A673 (cell line): ENCODE data around the gene TSPAN14. TPM values are rescaled to one million over a fixed set of nuclear protein-coding genes. Genes with fewer than 3 reads are reported as not detected.

Experiments
- BruUV-seq: library from RNA; stranded (reverse); fragments of 400-500 nt; replicated peaks from 2 replicates; lab custom pipeline; 2021; lab: Mats Ljungman, UMichigan
- CTCF ChIA-PET: fragments of 300-600 bp; sonication (Branson Sonifier 250); formaldehyde crosslinking; loops from one replicate; lab custom pipeline; 2022; ENCODE audit warnings: antibody characterized with exemption; lab: Charles Lee
- POLR2A ChIA-PET: fragments of 300-600 bp; sonication (Branson Sonifier 250); formaldehyde crosslinking; loops from one replicate; lab custom pipeline; 2022; ENCODE audit warnings: antibody characterized with exemption; ENCODE audit not compliant: low non-redundant PET; lab: Charles Lee
- DNase-seq: peaks from one replicate; pipeline ENCODE4 v3.0.0-alpha.2; 2015; ENCODE audit warnings: low spot score
- H3K27ac ChIP-seq: fragments of 200-600 bp; sonication (generic); 2 replicates; pipeline ENCODE4 v1.5.1; 2016; ENCODE audit warnings: mixed run types, low read depth, mild to moderate bottlenecking, mixed read lengths, antibody characterized with exemption, low read length; ENCODE audit not compliant: poor library complexity, severe bottlenecking
- H3K27me3 ChIP-seq: fragments of 200-600 bp; sonication (generic); replicated peaks from 2 replicates; pipeline ENCODE4 v1.6.1; 2017; ENCODE audit warnings: mixed run types, low read depth, mild to moderate bottlenecking, mixed read lengths, antibody characterized with exemption, low read length; ENCODE audit not compliant: insufficient read depth, poor library complexity
- H3K36me3 ChIP-seq: fragments of 200-600 bp; sonication (generic); 2 replicates; pipeline ENCODE4 v1.6.1; 2016; ENCODE audit warnings: mixed run types, mild to moderate bottlenecking, mixed read lengths, antibody characterized with exemption, low read length; ENCODE audit not compliant: insufficient read depth, poor library complexity, severe bottlenecking
- H3K4me1 ChIP-seq: fragments of 200-600 bp; sonication (generic); 2 replicates; pipeline ENCODE4 v1.6.1; 2017; ENCODE audit warnings: mixed run types, mild to moderate bottlenecking, mixed read lengths, antibody characterized with exemption, low read length; ENCODE audit not compliant: insufficient read depth, poor library complexity, severe bottlenecking
- H3K4me3 ChIP-seq: fragments of 200-600 bp; sonication (generic); 2 replicates; pipeline ENCODE4 v1.5.1; 2016; ENCODE audit warnings: low read depth, mixed run types, mild to moderate bottlenecking, mixed read lengths, low read length; ENCODE audit not compliant: poor library complexity, severe bottlenecking
- H3K9me3 ChIP-seq: fragments of 200-600 bp; sonication (generic); 2 replicates; pipeline ENCODE4 v1.6.1; 2016; ENCODE audit warnings: mixed run types, low read depth, mild to moderate bottlenecking, mixed read lengths, antibody characterized with exemption, low read length; ENCODE audit not compliant: poor library complexity, severe bottlenecking
- EZH2 ChIP-seq: fragments of 200-600 bp; sonication (generic); IDR thresholded peaks from 2 replicates; pipeline ENCODE4 v1.6.1; 2017; ENCODE audit warnings: borderline replicate concordance, low read depth, mild to moderate bottlenecking, mixed read lengths, antibody characterized with exemption, low read length; ENCODE audit not compliant: poor library complexity, severe bottlenecking
- intact Hi-C: fragments of 100-400 bp; cut with micrococcal nuclease; formaldehyde crosslinking; loops from one replicate; pipeline ENCODE4 v1.10.0; 2022; ENCODE audit not compliant: unreplicated experiment
- total RNA-seq: library from RNA; stranded (reverse); gene quantifications from 2 replicates; pipeline ENCODE4 v1.2.3, GENCODE V29; 2021
- TF ChIP-seq, protein P1 (sequence below): fragments of 300-800, 200-600 bp; sonication (generic); conservative IDR thresholded peaks from 2 replicates; pipeline ENCODE4 v1.5.1; 2017; ENCODE audit warnings: low read depth, mild to moderate bottlenecking, antibody characterized with exemption, low read length, moderate library complexity, mixed read lengths

Gene TSPAN14
- total RNA-seq, 1 experiment from 2014 or later: 50.4 TPM

DNA sequence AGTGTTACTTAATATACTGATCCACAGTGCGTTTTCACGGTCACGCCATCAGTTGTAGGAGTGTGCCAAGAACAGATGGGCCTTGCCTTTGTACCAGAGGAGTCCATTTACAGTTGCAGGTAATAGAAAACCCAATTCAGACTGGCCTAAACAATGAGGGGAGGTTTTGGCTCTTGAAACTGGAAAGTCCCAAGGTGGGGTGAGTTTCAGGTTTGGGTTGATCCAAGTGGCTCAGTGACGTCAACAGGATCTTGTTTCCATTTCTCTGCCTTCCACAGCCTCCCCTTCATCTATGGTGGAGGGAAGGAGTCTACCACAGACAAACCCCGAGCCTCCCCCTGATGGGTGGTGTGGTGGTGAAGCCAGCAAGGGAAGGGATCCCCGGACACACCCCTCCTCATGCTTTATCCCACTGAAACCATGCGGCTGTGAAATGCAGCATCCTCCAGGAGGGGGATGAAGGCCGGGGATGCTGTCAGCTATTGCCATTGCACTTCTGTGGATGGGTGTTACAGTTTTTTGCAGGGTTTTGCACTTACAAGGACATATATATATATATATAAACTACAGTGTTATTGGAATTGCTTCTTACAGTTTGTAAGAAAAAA, 68.8 kb downstream of the TSPAN14 start:
- Histone ChIP-seq H3K9me3 (no peaks in the 10 kb centered on the region), H3K27ac (no peak overlapping the region), H3K27me3 (no peaks in the 10 kb centered on the region), H3K4me1 (no peaks in the 10 kb centered on the region), H3K4me3 (no peak overlapping the region), H3K36me3 (peaks cover 5% of the 10 kb centered on the region)
- no TSS peak for BruUV-seq
- intact Hi-C loops: no loop called here
- ChIA-PET CTCF (no interaction called here), POLR2A (no interaction called here)
- TF ChIP-seq, protein P1, sequence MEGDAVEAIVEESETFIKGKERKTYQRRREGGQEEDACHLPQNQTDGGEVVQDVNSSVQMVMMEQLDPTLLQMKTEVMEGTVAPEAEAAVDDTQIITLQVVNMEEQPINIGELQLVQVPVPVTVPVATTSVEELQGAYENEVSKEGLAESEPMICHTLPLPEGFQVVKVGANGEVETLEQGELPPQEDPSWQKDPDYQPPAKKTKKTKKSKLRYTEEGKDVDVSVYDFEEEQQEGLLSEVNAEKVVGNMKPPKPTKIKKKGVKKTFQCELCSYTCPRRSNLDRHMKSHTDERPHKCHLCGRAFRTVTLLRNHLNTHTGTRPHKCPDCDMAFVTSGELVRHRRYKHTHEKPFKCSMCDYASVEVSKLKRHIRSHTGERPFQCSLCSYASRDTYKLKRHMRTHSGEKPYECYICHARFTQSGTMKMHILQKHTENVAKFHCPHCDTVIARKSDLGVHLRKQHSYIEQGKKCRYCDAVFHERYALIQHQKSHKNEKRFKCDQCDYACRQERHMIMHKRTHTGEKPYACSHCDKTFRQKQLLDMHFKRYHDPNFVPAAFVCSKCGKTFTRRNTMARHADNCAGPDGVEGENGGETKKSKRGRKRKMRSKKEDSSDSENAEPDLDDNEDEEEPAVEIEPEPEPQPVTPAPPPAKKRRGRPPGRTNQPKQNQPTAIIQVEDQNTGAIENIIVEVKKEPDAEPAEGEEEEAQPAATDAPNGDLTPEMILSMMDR: no peak
- no peak for DNase-seq

DNA sequence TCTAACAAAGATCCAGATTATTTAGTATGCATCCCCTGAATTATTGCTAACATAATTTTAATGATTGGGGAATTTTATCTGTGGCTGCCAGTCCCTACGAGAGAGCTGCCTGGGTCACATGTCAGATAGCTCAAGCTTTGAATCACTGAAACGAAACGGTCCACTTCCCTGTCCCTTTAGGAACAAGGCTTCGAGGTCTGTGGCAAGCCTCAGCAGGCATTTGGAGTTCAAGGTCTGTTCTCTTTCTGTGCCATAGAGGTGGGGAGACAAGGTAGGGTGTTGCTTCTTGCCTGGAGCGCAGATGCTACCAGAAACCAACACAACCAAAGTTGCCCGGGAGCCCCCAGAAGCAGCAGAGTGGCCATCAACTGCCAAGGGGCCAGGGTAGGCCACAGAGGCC, 69.7 kb downstream of the TSPAN14 start:
- intact Hi-C loops: no loop called here
- ChIA-PET POLR2A (no interaction called here), CTCF (interaction anchor here (1.0 kb wide), 1 partner anchor 13 kb away, joined by 3 read pairs; no protein-coding TSS in a partner anchor)
- no peaks in the 10 kb centered on the region for H3K36me3 ChIP-seq
- H3K4me1 ChIP-seq: no peaks in the 10 kb centered on the region
- no peak overlapping the region for H3K27ac ChIP-seq
- DNase-seq: no peak
- H3K4me3 ChIP-seq: no peak overlapping the region
- no peaks in the 10 kb centered on the region for H3K27me3 ChIP-seq
- no peak for TF ChIP-seq EZH2
- TF ChIP-seq, protein P1: no peak
- no peaks in the 10 kb centered on the region for H3K9me3 ChIP-seq
- no TSS peak for BruUV-seq

DNA sequence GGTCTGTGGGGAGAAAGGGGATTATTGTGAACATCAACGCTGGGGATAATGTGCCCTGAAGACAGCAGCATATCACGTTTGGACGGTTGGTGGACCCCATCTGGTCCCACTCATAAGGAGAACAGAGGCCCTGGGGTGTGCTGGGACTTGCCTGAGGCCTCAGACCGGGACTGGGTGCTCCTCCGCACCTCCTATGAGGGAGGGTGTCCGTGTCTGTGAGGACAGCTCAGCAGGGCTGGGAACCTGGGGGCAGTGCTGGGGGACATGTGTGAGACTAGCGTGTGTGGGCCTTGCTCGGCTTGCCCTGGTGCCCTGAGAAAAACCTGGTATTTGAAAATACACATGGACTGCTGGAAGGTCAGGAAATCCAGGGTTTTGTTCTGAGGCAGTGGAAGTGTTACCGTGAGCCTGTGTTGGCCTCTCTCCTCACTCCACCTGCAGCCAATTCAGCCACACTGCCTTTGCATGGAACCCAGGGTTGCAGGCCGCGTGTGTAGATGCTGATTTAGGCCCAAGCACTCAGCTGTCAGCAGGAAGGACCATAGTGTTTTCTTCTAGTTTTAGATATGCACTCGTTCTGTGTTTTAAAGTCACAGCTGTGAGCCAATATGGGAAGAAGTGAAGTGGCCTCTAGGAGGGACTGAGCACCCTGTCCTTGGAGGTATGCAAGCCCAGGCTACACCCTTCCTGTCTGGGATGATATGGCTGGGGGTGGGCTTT, 70.2 kb downstream of the TSPAN14 start:
- no peak overlapping the region for H3K27ac ChIP-seq
- no peaks in the 10 kb centered on the region for H3K27me3 ChIP-seq
- ChIA-PET POLR2A (no interaction called here), CTCF (interaction anchor here (1.0 kb wide), 1 partner anchor 13 kb away, joined by 3 read pairs; no protein-coding TSS in a partner anchor)
- no peak overlapping the region for H3K4me3 ChIP-seq
- no peaks in the 10 kb centered on the region for H3K36me3 ChIP-seq
- H3K9me3 ChIP-seq: no peaks in the 10 kb centered on the region
- TF ChIP-seq, protein P1: no peak
- no peak for TF ChIP-seq EZH2
- intact Hi-C loops: no loop called here
- BruUV-seq: no TSS peak
- no peaks in the 10 kb centered on the region for H3K4me1 ChIP-seq
- no peak for DNase-seq
